Hematopoietic multipotent progenitor cell treated with erythropoietin and hydrocortisone succinate and interleukin-3 and kit ligand, for 6 days (in vitro differentiated cells): Measurements from ENCODE around the gene LOX.

Source experiments
- DNase-seq: peaks from one replicate; pipeline ENCODE4 v3.0.0-alpha.2; 2015

LOX gene

DNA sequence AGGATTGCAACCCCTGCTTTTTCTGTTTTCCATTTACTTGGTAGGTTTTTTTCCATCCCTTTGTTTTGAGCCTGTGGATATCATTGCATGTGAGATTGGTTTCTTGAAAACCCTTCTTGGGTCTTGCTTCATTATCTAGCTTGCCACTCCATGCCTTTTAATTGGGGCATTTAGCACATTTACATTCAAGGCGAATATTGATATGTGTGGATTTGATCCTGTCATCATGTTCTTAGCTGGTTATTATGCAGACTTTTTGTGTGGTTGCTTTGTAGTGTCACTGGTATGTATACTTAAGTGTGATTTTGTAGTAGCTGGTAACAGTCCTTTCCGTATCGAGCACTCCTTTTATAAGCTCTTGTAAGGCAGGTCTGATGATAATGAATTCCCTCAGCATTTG lies 26.5 kb downstream of the LOX start:
- DNase-seq, result no peak

DNA sequence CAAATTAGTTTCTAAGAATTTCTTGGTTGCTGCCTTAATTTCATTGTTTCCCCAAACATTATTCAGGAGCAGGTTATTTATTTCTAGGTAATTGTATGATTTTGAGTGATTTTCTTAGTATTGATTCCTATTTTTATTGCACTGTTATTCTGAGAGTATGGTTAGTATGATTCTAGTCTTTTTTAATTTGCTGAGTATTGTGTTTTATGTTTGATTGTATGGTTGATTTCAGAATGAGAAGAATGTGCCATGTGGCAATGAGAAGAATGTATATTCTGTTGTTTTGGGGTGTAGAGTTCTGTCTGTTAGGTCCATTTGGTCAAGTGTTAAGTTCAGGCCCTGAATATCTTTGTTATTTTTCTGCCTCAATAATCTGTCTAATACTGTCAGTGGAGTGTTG lies 27.1 kb downstream of the LOX start:
- DNase-seq, result no peak

DNA sequence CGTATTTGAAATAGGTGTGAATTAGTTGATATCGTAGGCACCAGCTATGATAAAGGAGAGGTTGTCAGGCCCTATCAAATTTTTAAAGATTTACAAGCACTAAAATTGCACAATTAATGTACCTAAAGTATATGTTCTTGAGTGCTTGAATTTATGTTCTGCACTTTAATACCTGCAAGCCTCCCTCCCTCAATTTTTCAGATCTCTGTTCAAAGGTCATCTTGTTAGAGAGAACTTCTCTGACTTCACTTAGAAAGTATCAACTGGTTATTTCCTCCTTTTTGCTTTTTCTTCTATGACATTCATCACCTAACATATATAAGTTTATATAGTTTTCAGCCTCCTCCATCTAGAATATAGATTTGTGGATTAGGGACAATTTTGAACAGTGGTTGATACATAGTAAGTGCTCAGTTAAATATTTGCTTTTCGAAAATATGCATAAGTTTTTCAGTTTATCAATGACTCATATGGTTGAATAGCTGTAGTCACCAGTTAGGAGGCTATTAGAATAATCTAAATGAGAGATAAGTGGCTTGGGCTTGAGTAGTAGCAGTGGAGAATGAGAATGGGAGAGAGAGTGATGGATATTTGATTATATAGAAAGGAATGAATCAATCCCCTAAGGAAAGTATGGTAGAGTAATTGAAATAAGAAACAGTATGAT lies 37.3 kb downstream of the LOX start:
- DNase-seq, result no peak

DNA sequence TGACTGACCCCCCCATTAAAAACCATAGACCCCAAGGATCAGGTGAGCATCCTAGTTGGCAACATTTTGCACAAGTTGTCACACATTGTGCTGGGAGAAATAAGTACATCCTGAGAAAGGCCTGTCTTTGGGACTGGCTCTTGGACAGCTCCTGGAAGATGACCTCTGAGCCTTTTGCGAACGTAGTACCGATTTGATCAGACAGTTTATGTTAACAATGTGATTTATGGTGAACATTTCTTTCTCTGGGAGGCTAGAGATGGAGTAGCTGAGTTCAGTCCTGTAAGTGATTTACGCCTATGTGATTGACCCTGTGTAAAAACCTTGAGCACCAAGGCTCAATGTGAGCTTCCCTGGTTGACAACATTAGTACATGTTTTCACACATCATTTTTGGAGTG lies 41.7 kb downstream of the LOX start:
- no peak for DNase-seq

DNA sequence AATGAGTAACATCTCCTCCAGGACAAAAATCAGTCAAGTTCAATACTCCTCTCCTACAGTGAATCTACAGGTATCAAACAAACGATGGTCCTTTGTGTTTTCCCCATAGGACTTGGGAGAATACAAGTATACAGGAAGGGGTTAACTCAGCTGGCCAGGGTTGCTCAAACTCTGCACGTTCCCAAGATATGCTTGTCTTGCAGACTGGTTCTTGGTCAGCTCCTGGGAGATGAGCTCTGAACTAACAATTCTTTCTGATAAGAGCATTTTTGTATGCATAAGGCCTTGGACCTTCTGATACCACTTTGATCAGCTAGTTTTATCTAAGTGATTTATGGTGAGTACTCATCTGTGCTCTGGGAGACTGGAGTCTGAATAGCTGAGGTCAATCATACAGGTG lies 42.1 kb downstream of the LOX start:
- DNase-seq, result no peak

DNA sequence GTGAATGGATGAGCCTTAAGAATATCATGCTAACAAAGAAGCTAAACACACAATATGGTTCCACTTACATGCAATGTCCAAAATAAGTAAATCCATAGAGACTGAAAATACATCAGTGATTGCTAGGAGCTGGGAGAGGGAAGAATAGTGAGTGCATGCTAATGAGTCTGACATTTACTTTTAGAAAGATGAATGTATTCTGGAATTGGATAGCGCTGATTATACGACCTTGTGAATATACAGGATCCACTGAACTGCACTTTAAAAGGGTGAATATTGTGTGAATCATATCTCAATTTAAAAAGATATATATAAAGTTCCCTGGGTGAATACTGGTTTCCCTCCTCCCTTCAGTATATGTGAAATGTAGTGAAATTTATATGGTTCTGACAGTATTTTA lies 46.2 kb downstream of the LOX start:
- no peak for DNase-seq

DNA sequence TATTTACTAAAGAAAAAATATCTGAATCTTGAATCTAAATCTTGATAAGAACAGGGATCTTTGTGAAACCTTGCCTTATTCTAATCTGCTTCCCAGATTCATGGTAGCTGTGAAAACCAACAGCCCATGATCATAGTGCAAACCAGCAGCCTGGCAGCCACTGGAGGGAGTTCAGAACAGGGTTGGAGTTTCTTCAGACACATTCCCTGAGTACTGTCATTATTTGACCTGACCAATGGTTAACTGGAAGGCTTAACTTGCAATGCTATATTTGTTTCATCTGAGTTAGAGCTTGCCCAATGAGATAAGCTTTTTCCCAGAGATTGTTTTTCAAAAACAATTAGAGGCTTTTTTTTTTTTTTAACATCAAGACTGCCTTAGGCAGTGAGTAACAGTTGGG lies 47.8 kb downstream of the LOX start:
- DNase-seq, result peak; percentile 9

DNA sequence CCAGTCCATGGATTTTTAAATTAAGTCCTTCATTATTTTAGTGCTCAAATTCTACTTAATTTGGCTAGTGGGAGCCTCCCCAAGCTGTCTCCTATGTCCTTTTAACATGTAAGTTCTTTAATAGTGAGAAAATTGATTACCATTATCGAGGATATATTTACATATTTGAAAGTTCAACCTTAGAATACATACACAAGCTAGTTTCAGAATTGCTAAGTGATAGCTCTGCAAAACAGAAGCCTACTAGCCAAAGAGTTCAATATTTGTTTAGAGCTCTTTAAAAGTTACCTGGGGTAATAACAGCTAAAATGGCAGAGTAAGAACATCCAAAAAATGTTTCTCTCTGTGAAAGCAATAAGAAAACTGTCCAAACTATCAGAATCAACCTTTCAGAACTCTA lies 48.2 kb downstream of the LOX start:
- DNase-seq, result no peak

DNA sequence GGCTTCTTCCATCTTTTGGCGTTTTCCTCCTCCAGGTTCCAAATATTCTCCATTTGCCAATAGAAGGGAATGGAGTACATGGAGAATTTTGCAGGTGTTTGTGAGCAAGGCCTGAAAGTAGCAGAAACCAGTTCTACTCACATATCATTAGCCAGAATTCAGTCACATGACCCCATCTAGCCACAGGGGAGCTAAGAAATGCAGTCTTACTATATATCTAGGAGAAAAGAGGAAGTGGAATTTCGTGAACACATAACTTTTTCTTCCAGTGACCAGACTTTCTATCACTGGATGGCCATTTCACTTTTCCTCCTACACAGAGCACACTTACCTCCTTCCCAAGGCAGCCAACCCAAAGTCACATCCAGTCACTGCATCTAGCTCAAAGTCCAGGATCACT lies 55.1 kb downstream of the LOX start:
- DNase-seq, result peak; percentile 10

DNA sequence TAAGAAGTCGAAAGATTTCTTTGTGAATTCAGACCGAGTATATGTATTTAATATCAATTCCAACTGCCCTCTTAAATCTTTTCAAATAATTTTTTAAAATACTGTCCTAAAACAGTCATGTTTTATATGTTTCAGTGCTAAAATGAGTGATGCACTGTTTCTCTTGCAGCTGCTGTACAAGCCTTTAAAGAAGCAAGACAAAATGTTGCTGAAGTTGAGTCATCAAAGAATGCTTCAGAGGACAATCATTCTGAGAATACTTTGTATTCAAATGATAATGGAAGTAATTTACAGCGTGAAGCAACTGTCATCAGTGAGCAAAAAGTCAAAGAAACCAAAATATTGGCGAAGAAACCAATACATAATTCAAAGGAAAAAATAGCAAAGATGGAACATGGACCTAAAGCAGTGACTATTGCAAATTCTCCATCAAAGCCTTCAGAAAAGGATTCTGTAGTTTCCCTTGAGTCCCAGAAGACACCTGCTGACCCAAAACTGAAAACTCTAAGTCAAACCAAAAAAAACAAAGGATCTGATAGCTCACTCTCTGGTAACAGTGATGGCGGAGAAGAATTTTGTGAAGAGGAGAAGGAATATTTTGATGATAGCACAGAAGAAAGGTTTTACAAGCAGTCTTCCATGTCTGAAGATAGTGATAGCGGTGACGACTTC lies 58.0 kb downstream of the LOX start:
- no peak for DNase-seq

DNA sequence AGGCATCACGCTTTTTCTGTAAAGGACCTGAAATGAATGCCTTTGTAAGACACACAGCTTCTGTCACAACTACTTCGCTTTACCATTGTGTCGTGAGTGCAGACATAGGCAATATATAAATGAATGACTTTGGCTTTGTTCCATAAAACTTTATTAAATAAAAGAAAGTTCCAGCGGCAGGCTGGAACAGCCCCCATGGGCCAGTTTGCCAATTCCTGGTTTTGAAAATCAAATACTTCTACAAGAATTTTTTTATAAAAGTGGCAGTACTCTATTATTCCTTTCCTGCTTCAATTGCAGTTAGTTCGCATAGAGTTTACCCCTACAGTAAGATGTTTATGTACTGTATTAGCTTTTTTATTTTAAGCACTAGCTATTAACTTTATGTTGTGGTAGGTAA lies 62.6 kb downstream of the LOX start:
- no peak for DNase-seq

DNA sequence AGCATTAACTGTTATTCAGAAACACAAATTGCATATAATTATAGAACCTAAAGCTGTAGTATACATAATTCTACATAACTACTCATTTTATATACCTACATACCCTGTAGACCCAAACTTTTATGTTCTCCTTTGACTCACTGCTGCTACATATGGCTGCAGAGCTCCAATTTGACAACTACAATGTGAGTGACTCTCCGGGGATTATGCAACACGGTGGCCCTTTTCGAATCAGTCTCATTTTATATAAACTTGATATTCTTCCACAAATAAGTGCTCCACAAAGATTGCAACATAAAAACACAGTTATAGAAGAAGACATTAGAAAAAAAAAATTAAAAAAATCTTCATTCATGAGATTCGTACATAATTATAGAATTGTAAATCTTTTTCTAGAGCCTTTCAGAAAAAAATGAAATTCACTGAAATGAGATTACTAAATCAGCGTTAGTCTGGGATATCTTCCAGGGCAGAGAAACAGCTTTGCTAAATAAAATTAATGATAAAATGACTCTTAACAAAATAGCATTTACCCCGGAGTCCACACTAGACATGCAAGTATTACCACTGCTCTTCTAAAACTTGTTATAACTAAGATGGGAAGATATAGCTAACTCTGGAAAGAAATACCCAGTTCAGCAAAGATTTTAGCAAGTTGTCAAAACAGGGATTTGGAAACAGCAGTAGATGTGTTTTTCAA lies 63.7 kb downstream of the LOX start:
- DNase-seq, result no peak
